Activated CD4-positive, alpha-beta T cell treated with anti-CD3 and anti-CD28 coated beads, Interleukin-2, amount 50 U/mL, for 16 hours (primary cell): ENCODE results near the gene RNU6-7.

Experiments used
- DNase-seq: peaks from one replicate; pipeline ENCODE4 v3.0.0-alpha.2; 2020

The RNU6-7 gene

GRCh38 chr14:32205984-32206383 lies 4.1 kb downstream of the RNU6-7 start:
- peak; percentile 9 for DNase-seq

- DNase-seq, result no peak
Measured at GRCh38 chr14:32206552-32206951, 4.7 kb downstream of the RNU6-7 start.

- no peak for DNase-seq
Measured at GRCh38 chr14:32208490-32208889, 6.6 kb downstream of the RNU6-7 start.

- DNase-seq, result no peak
Measured at GRCh38 chr14:32209471-32209870, 7.6 kb downstream of the RNU6-7 start.

GRCh38 chr14:32211068-32211404 lies 9.2 kb downstream of the RNU6-7 start:
- DNase-seq, result no peak

GRCh38 chr14:32212833-32213232 lies 11.0 kb downstream of the RNU6-7 start:
- no peak for DNase-seq

- no peak for DNase-seq
Measured at GRCh38 chr14:32217301-32217700, 15.5 kb downstream of the RNU6-7 start.

GRCh38 chr14:32224737-32225377 lies 23.0 kb downstream of the RNU6-7 start:
- peak; percentile 12 for DNase-seq

- no peak for DNase-seq
Measured at GRCh38 chr14:32225378-32225920, 23.6 kb downstream of the RNU6-7 start.

GRCh38 chr14:32226056-32226455 lies 24.2 kb downstream of the RNU6-7 start:
- DNase-seq, result no peak

- DNase-seq, result no peak
Measured at GRCh38 chr14:32230181-32230580, 28.3 kb downstream of the RNU6-7 start.

- no peak for DNase-seq
Measured at GRCh38 chr14:32230695-32231280, 28.9 kb downstream of the RNU6-7 start.

GRCh38 chr14:32232481-32232880 lies 30.6 kb downstream of the RNU6-7 start:
- no peak for DNase-seq

GRCh38 chr14:32233260-32233659 lies 31.4 kb downstream of the RNU6-7 start:
- DNase-seq, result no peak

GRCh38 chr14:32244404-32244803 lies 42.6 kb downstream of the RNU6-7 start:
- no peak for DNase-seq

GRCh38 chr14:32246751-32247150 lies 44.9 kb downstream of the RNU6-7 start:
- no peak for DNase-seq

- no peak for DNase-seq
Measured at GRCh38 chr14:32249371-32249770, 47.5 kb downstream of the RNU6-7 start.

GRCh38 chr14:32249780-32250179 lies 47.9 kb downstream of the RNU6-7 start:
- DNase-seq, result no peak

- no peak for DNase-seq
Measured at GRCh38 chr14:32250681-32251080, 48.8 kb downstream of the RNU6-7 start.

- no peak for DNase-seq
Measured at GRCh38 chr14:32251530-32251929, 49.7 kb downstream of the RNU6-7 start.
